Activated CD8-positive, alpha-beta T cell treated with anti-CD3 and anti-CD28 coated beads for 36 hours (primary cell): ENCODE data around the gene KRT2. TPM values are rescaled to one million over a fixed set of nuclear protein-coding genes. Genes with fewer than 3 reads are reported as not detected.

Source experiments
- ATAC-seq: fragments of 200-7000 bp; cut with Tn5 transposase; one replicate; pipeline ENCODE4 v1.10.0; 2021; ENCODE audit warnings: mild to moderate bottlenecking, moderate library complexity
- CTCF ChIA-PET: fragments of 350-600 bp; sonication (Branson Sonifier 250); formaldehyde crosslinking; loops from one replicate; lab custom pipeline; 2021; ENCODE audit warnings: antibody characterized with exemption; lab: Charles Lee
- POLR2A ChIA-PET: fragments of 350-600 bp; sonication (Branson Sonifier 250); formaldehyde crosslinking; loops from one replicate; lab custom pipeline; 2021; ENCODE audit warnings: antibody characterized with exemption; lab: Charles Lee
- DNase-seq: peaks from one replicate; pipeline ENCODE4 v3.0.0-alpha.2; 2020
- H3K27ac Mint-ChIP-seq: one replicate; pipeline ENCODE4 v1.8.0; 2021; ENCODE audit warnings: mild to moderate bottlenecking, mixed read lengths
- H3K27me3 Mint-ChIP-seq: one replicate; pipeline ENCODE4 v1.8.0; 2021; ENCODE audit warnings: mixed read lengths
- H3K36me3 Mint-ChIP-seq: one replicate; pipeline ENCODE4 v1.8.0; 2021; ENCODE audit warnings: low read depth, mixed read lengths
- H3K4me1 Mint-ChIP-seq: one replicate; pipeline ENCODE4 v1.8.0; 2021; ENCODE audit warnings: low read depth, mixed read lengths
- H3K4me3 Mint-ChIP-seq: one replicate; pipeline ENCODE4 v1.8.0; 2021; ENCODE audit warnings: mild to moderate bottlenecking, moderate library complexity, mixed read lengths
- H3K9me3 Mint-ChIP-seq: one replicate; pipeline ENCODE4 v1.8.0; 2021; ENCODE audit warnings: mixed read lengths
- intact Hi-C: fragments of 100-400 bp; cut with micrococcal nuclease; formaldehyde crosslinking; loops from one replicate; pipeline ENCODE4 v1.10.0; 2022
- total RNA-seq, 2 experiments: library from RNA; stranded (reverse); gene quantifications; one replicate each; pipeline ENCODE4 v1.2.3, GENCODE V29; 2021
- TF ChIP-seq, protein P1 (sequence below): fragments of 200-600 bp; IDR thresholded peaks from one replicate; pipeline ENCODE4 v1.8.0; 2022; ENCODE audit warnings: antibody characterized with exemption, mild to moderate bottlenecking

KRT2 gene
- total RNA-seq, 2 experiments from 2014 or later = not detected

DNA sequence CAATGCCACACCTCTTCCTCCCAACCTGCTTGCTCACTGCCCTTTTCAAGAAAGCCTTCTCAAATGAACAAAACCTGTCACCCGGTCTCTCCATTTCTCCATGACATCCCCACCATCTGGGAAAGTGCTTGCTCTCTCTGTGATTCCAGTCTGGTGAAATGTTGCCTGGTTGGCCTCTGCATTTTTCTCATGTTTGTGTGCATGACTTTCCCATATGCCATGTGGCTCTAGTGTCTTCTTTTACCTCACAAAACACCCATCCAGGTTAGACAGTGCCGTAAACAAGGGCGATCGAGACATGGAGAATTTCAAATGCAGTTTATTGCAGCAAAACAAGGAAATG is 22.4 kb upstream of the KRT2 start:
- POLR2A ChIA-PET = no interaction called here
- intact Hi-C loops = no loop called here
- no peaks in the 10 kb centered on the region for H3K27me3 Mint-ChIP-seq
- peaks cover 3% of the 10 kb centered on the region for H3K4me1 Mint-ChIP-seq
- CTCF ChIA-PET = interaction anchor here (0.8 to 2.0 kb wide), 2 partner anchors 8 to 452 kb away, joined by 3 to 8 read pairs; no protein-coding TSS in a partner anchor
- H3K4me3 Mint-ChIP-seq = no peak overlapping the region
- DNase-seq = no peak
- no peaks in the 10 kb centered on the region for H3K9me3 Mint-ChIP-seq
- H3K36me3 Mint-ChIP-seq = no peaks in the 10 kb centered on the region
- TF ChIP-seq, protein P1, sequence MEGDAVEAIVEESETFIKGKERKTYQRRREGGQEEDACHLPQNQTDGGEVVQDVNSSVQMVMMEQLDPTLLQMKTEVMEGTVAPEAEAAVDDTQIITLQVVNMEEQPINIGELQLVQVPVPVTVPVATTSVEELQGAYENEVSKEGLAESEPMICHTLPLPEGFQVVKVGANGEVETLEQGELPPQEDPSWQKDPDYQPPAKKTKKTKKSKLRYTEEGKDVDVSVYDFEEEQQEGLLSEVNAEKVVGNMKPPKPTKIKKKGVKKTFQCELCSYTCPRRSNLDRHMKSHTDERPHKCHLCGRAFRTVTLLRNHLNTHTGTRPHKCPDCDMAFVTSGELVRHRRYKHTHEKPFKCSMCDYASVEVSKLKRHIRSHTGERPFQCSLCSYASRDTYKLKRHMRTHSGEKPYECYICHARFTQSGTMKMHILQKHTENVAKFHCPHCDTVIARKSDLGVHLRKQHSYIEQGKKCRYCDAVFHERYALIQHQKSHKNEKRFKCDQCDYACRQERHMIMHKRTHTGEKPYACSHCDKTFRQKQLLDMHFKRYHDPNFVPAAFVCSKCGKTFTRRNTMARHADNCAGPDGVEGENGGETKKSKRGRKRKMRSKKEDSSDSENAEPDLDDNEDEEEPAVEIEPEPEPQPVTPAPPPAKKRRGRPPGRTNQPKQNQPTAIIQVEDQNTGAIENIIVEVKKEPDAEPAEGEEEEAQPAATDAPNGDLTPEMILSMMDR = no peak
- ATAC-seq = no peak
- H3K27ac Mint-ChIP-seq = no peak overlapping the region

DNA sequence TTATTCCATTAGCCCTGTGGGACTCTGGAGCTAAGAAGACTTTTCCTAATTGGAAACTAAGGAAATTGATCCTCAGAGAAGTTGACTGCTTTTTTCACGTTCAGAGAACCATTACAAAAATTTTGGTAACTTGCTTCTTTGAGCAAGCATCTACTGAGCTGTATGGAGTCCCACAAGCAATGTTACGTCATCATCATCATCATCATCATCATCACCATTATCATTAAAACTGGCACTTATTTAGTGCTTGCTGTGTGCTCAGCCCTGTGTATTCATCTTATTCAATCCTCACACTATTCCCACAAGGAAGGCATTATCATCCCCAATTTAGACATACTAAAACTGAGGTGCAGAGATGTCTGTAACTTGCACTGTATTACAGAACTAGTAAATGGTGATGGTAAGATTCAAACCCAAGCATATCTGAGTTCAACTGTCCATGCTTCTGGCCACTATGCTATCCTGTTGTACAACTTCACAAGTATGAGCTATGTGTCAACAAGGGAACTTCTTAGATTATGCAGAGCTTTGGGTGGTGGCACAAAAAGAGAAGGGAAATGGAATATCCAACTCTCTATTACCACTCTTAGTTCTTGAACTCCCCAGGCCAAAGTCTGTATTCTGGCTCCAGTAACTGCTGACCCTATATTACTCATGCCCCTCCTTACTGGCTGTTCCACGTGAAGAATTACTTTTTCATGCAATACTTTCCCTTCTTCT is 21.9 kb upstream of the KRT2 start:
- Mint-ChIP-seq H3K27me3 (no peaks in the 10 kb centered on the region), H3K4me1 (peaks cover 3% of the 10 kb centered on the region), H3K9me3 (no peaks in the 10 kb centered on the region), H3K36me3 (no peaks in the 10 kb centered on the region), H3K4me3 (no peak overlapping the region), H3K27ac (no peak overlapping the region)
- POLR2A ChIA-PET = no interaction called here
- intact Hi-C loops = no loop called here
- TF ChIP-seq, protein P1 = no peak
- DNase-seq (no peak), ATAC-seq (no peak)
- CTCF ChIA-PET = interaction anchor here (1.5 kb wide), 1 partner anchor 212 kb away, joined by 4 read pairs; no protein-coding TSS in a partner anchor

DNA sequence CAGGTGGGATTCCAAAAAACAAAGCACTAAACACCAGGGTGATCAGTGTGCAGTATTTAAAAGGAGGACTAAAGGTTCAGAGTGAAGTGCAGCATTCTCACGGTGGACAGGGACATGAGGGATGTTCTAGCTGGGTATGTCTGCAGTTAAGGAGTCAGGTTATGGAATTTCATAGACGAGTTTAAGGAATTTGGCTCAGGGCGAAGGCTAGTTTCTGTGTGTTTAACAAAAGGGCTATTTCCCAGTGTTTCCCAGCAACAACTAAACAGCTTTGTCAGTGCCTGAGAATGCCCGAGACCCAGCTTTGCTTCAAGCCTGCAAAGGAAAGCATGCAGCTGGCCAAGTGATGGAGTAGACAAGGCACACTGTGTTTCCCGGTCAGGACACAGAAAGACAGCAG is 21.2 kb upstream of the KRT2 start:
- intact Hi-C loops = no loop called here
- H3K27me3 Mint-ChIP-seq = no peaks in the 10 kb centered on the region
- CTCF ChIA-PET = interaction anchor here (0.9 to 1.5 kb wide), 3 partner anchors 7 to 212 kb away, joined by 3 to 5 read pairs (median 4); partner anchors contain the start of gene KRT1

DNA sequence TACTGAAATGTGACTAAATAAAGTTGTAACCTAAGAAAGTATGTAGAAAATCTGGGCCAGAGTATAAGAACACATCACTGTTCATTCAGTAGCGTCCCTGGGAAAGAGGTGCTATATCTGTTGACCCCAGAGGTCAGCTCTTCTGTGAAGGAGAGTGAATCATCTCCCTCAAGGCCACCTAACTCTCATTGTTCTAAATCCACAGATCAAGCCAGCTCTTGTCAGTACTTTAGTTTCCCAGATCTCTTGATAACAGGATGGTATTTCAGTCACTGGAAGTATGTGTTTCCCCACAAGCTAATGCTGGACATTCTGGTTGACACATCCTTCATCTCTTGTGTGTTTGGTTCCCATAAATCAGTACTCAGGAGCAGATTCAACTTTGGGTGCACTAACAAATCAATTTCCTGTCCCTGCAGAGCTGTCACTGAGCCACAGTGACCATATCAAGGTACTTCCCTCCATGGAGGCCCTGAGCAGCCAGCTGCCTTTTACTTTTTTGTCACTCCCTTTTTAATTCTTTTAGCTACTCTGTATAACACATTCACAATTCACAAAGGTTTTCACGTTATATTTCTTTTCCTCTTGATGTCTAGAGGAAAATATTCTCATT is 20.4 kb upstream of the KRT2 start:
- H3K4me3 Mint-ChIP-seq = no peak overlapping the region
- no peak overlapping the region for H3K27ac Mint-ChIP-seq
- H3K9me3 Mint-ChIP-seq = no peaks in the 10 kb centered on the region
- no peaks in the 10 kb centered on the region for H3K36me3 Mint-ChIP-seq
- H3K27me3 Mint-ChIP-seq = no peaks in the 10 kb centered on the region
- ATAC-seq (no peak), DNase-seq (no peak)
- POLR2A ChIA-PET = interaction anchor here (0.8 kb wide), 1 partner anchor 16 kb away, joined by 3 read pairs; no protein-coding TSS in a partner anchor
- H3K4me1 Mint-ChIP-seq = peaks cover 3% of the 10 kb centered on the region
- TF ChIP-seq, protein P1 = no peak
- intact Hi-C loops = no loop called here
- CTCF ChIA-PET = interaction anchor here (0.9 to 1.5 kb wide), 3 partner anchors 8 to 213 kb away, joined by 3 to 5 read pairs (median 4); partner anchors contain the start of gene KRT1

More for the DNA sequence above, 21.2 kb upstream of the KRT2 start:
- Mint-ChIP-seq H3K4me3 (no peak overlapping the region), H3K36me3 (no peaks in the 10 kb centered on the region), H3K4me1 (peaks cover 3% of the 10 kb centered on the region), H3K9me3 (no peaks in the 10 kb centered on the region), H3K27ac (no peak overlapping the region)
- DNase-seq (no peak), ATAC-seq (no peak)
- POLR2A ChIA-PET = no interaction called here
- TF ChIP-seq, protein P1 = no peak

DNA sequence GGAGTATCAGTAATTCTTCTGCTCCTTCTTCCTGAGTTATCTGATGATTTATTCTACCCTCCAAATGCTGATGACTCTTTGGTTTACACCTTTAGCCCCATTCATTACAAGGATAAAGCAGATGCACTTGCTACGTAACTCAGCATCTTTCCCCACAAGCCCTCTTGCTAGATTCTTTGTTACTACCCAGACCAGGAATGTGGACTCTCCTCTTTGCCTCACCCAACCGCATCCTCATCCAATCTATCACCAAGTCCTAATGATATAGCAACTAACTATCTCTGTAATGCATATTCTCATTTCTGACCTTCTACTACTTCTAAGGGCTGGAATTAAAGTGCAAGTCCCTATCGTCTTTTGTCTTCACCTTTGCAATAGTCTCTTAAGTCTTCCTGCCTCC is 18.9 kb upstream of the KRT2 start:
- CTCF ChIA-PET = no interaction called here
- peaks cover 3% of the 10 kb centered on the region for H3K4me1 Mint-ChIP-seq

More for the DNA sequence above, 18.9 kb upstream of the KRT2 start:
- ATAC-seq (no peak), DNase-seq (no peak)
- no peaks in the 10 kb centered on the region for H3K36me3 Mint-ChIP-seq
- H3K9me3 Mint-ChIP-seq = no peaks in the 10 kb centered on the region
- no peak overlapping the region for H3K27ac Mint-ChIP-seq
- POLR2A ChIA-PET = no interaction called here
- H3K4me3 Mint-ChIP-seq = no peak overlapping the region
- H3K27me3 Mint-ChIP-seq = no peaks in the 10 kb centered on the region
- intact Hi-C loops = no loop called here
- TF ChIP-seq, protein P1 = no peak
